ENCODE measurements around the gene PHF21A.

- TF ChIP-seq CTCF (conservative IDR thresholded peaks at IDR 0.05; ENCODE audit: low read length) (no peak), EZH2phosphoT487 (IDR thresholded peaks at IDR 0.05; ENCODE audit: borderline replicate concordance) (no peak)
Observed at GRCh38 chr11:46020084-46020599, 101.1 kb downstream of the PHF21A start.
